Stimulated activated CD8-positive, alpha-beta memory T cell treated with anti-CD3 and anti-CD28 coated beads, Interleukin-7, amount 100 ng/mL, for 4 hours (primary cell): ENCODE results near the gene KYAT1.

ENCODE experiments used
- DNase-seq, 2 donors: peaks; one replicate each; pipeline ENCODE4 v3.0.0-alpha.2; 2020; ENCODE audit warnings: low read depth in 2 of 2

Gene KYAT1

DNA sequence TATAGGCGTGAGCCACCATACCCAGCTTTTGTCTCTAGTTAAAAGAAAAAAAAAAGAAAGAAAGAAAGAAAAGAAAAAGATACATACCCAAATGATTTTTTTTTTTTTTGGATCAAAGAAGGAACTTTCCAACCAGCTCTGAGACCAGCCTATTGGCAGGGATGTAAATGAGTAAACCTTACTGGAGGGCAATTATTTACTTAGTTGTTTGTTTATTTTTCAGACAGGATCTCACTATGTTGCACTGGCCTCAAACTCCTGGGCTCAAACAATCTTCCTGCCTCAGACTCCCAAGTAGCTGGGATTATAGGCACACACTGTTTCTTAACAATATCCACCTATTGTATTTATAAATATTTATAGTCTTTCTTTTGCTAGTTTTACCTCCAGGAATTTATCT is 41.2 kb downstream of the KYAT1 start:
- no peak for DNase-seq

- no peak for DNase-seq
These were observed 43.4 kb downstream of the KYAT1 start for GRCh38 chr9:128838338-128838737.

- DNase-seq: no peak
These were observed 45.1 kb downstream of the KYAT1 start for GRCh38 chr9:128836509-128837145.

DNA sequence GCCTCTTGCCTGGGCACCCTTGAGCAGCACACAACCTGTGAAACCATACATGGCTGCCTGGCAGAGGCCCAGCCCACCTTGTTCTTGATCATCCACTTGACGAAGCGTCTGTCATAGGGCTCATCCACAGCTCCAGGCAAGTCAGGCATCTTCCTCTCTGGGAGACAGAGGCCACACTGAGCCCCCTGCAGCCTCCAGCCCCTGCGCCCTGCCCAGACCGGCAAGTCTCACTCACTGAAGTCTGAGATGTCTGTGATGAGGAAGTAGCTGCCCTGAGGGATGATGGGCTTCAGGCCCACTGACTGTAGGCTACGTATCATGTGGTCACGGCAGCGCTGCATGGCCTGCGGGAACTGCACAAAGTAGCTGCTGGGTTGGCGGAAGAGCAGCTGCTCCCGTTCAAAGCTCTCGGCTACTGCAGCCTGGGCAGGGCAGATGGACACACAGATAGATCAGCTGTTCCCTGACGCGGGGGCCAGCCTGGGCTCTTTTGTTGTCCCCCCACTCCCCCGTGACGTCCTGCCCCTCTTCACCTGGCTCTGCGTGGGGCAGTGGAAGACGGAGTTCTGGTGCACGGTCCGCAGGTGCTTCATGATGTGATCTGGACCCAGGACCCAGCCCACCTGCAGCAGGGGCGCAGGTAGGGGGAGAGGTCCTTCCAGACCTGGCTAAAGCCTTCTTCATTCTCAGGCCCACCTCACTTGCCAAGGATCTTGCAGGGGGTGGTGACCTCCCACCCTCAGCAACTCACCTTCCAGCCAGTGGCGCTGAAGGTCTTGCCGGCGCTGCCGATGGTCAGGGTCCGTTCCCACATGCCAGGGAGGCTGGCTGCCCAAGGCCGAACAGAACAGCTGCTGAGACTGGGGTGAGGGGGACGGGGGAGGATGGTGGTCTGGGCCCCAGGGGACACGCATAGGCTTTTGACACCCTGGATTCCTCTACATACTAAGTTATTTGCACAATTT is 46.2 kb downstream of the KYAT1 start:
- DNase-seq: no peak

DNA sequence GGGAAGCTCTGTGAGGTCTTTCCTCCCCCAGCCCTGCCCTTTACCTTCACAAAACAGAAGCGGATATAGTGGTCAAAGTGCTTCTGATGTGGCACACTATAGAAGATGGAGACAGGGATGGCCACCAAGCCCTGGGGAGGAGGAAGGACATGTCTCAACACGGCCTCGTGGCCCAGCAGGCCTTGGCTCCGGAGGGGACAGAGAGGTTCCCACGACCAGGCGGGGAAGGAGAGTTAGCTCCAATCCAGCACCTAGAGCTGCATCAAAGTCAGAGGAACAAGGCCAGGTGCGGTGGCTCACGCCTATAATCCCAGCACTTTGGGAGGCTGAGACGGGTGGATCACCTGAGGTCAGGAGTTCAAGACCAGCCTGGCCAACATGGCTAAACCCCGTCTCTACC is 48.1 kb downstream of the KYAT1 start:
- DNase-seq: no peak

DNA sequence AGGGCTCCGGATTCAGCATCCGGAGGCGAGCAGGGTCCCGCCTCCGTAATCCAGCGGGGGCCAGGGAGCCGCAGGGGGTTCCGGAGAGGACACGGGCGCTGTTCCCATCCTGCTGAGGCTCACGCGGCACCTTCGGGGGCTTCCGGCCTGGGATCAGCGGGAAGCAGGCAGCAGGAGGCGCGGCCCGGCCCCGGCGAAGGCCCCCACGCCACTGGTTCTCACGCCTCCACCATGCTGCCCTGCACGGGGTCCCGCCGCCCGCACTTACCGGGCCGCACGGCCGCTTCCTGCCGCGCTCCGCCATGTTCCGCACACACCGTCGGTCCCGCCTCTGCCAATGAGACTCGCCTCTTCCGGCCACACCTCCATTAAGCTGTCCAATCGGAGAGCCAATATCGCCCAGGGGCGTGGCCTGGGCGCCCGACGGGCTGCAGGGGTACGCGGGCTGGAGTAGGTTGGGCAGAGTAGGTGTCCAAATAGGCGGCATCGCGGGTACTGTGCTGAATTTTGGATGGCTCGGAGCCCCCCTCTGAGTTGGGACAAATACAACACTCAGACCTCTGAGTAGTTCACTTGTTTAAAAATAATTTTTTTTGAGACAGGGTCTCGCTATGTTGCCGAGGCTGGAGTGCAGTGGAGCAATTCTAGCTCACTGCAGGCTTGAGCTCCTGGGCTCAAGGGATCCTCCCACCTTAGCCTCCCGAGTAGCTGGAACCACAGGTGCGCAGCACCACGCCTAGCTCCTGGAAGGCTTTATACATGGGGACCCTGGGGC is 52.1 kb downstream of the KYAT1 start, which contains the start of gene SPOUT1:
SPOUT1 (minus strand) TSS at position 318 of the 775 bp plus-strand sequence; CDS start at position 304, 14 bp downstream.
- peak; percentile 85 to 89 for DNase-seq

GRCh38 chr9:128828719-128829452 is 52.9 kb downstream of the KYAT1 start:
- DNase-seq: no peak

GRCh38 chr9:128828267-128828666 is 53.5 kb downstream of the KYAT1 start:
- DNase-seq: no peak

DNA sequence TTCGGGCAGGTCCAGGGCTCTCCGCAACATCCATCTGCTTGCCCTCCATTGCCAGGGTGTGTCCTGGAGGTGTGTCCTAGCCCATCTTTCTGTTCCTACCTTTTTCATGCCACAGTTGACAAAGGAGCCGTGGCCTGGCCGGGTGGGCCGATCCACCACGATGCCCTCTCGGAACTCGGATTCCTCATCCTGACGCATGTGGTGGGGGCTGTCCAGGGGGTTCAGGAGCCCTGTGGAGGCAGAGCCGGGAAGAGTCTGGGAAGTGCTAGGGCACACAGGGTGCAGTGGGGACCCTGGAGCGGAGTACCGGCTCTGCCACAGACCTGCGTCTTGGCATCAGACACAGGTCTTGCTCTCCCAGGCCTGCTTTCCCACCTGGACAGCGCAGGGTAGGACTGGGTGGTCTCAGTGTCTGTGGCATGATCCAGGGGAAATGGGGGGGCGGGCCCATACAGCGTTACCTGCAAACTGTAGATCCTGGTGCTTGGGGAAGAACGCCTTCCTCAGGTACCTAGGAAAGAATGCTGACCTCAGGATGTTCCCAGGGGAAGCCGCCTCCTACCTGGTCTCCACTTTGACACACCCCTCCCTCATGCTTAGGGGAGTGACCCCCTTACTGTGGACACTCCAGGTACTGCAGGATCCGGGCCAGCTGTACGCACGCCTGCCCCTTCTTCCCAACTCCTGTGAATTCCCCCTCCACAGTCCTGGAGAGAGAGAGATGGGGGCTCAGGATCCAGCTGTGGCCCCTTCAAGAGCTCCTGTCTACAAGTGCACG is 55.6 kb downstream of the KYAT1 start:
- no peak for DNase-seq

DNA sequence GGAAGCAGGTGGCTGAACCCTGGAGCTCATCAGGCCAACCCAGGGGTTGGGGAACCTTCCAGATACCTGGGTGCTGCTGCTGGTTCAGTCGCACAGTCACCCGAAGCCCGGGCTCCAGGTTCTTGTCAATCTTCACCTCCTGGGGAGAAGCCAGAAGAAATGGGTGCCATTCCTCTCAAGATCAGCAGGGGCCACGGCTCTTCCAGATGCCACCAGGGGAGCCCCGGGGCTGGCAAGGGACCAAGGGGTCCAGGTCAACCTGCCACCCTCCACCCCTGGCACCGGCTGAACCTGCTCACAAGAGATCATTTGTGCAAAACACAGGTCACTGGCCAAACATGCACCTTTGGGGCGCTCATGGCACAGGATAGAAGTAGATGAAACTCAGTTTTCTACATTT is 56.8 kb downstream of the KYAT1 start:
- no peak for DNase-seq

GRCh38 chr9:128823903-128824406 is 57.8 kb downstream of the KYAT1 start:
- DNase-seq: no peak

- DNase-seq: no peak
These were observed 58.3 kb downstream of the KYAT1 start for GRCh38 chr9:128823362-128823902.

GRCh38 chr9:128822407-128823042 is 59.2 kb downstream of the KYAT1 start:
- DNase-seq: no peak

- no peak for DNase-seq
These were observed 60.0 kb downstream of the KYAT1 start for GRCh38 chr9:128821584-128822406.

DNA sequence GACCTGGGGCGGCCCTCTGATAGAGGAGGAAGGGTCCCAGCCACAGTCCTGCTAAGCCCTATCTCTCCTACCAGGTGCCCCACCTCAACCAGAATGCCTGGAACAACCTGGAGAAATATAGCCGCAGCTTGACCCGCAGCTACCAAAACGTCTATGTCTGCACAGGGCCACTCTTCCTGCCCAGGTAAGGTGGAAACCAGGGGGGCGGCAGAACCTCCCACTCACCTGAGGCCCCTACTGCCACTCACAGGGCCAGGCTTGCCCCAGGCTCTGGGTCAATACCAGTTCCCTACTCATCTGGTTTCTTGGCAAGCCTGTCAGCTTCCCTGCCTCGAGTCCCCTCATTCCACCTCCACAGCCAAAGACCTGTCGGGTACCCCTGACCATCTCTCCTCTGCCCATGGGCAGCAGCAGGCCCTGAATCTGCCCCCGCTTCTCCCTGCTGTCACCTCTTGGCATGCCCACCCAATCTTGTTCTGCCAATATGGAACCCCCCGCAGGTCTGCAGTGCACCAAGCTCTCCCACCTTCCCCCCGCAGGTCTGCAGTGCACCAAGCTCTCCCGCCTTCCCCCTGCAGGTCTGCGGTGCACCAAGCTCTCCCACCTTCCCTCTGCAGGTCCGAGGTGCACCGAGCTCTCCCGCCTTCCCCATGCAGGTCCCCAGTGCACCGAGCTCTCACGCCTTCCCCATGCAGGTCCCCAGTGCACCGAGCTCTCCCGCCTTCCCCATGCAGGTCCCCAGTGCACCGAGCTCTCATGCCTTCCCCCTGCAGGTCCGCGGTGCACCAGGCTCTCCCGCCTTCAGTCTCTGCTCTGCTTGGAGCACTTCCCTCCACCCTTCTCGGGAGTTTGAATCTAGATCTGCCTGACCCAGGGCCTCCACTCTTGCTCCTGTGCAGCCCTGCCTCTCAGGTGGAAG is 60.8 kb downstream of the KYAT1 start:
- no peak for DNase-seq

GRCh38 chr9:128819716-128820664 is 61.8 kb downstream of the KYAT1 start:
- DNase-seq: no peak
